GM23248 (cell line): ENCODE data around the gene FAM171A1. TPM values are rescaled to one million over a fixed set of nuclear protein-coding genes. Genes with fewer than 3 reads are reported as not detected.

Experiments
- DNase-seq: peaks from one replicate; pipeline ENCODE4 v3.0.0-alpha.2; 2015
- H2AFZ ChIP-seq: fragments of 200-600 bp; sonication (generic); 2 replicates; pipeline ENCODE4 v1.6.1; 2016; ENCODE audit warnings: antibody characterized with exemption
- H3F3A ChIP-seq: fragments of 200-600 bp; sonication (generic); 2 replicates; pipeline ENCODE4 v1.6.1; 2016; ENCODE audit warnings: mild to moderate bottlenecking, antibody characterized with exemption, mixed run types; ENCODE audit not compliant: insufficient read depth
- H3K27ac ChIP-seq: fragments of 200-600 bp; sonication (generic); 2 replicates; pipeline ENCODE4 v1.5.1; 2016; ENCODE audit warnings: mild to moderate bottlenecking
- H3K27me3 ChIP-seq: fragments of 200-600 bp; sonication (generic); replicated peaks from 2 replicates; pipeline ENCODE4 v1.6.1; 2016; ENCODE audit warnings: mild to moderate bottlenecking; ENCODE audit not compliant: insufficient read depth
- H3K36me3 ChIP-seq: fragments of 200-600 bp; sonication (generic); 2 replicates; pipeline ENCODE4 v1.6.1; 2016; ENCODE audit warnings: low read depth, mild to moderate bottlenecking
- H3K4me1 ChIP-seq: fragments of 200-600 bp; sonication (generic); 2 replicates; pipeline ENCODE4 v1.6.1; 2016; ENCODE audit warnings: mild to moderate bottlenecking; ENCODE audit not compliant: insufficient read depth
- H3K4me2 ChIP-seq: fragments of 200-600 bp; sonication (generic); one replicate; pipeline ENCODE4 v1.6.1; 2016; ENCODE audit warnings: mild to moderate bottlenecking; ENCODE audit not compliant: unreplicated experiment
- H3K4me3 ChIP-seq: fragments of 200-600 bp; sonication (generic); 2 replicates; pipeline ENCODE4 v1.5.1; 2016; ENCODE audit warnings: mild to moderate bottlenecking
- H3K79me2 ChIP-seq: fragments of 200-600 bp; sonication (generic); 2 replicates; pipeline ENCODE4 v1.6.1; 2016; ENCODE audit warnings: mild to moderate bottlenecking; ENCODE audit not compliant: insufficient read depth
- H3K9ac ChIP-seq: fragments of 200-600 bp; sonication (generic); 2 replicates; pipeline ENCODE4 v1.6.1; 2016; ENCODE audit warnings: mild to moderate bottlenecking
- H3K9me2 ChIP-seq: fragments of 200-600 bp; sonication (generic); 2 replicates; pipeline ENCODE4 v1.6.1; 2016; ENCODE audit warnings: mixed run types, mild to moderate bottlenecking, moderate library complexity; ENCODE audit not compliant: insufficient read depth
- H3K9me3 ChIP-seq: fragments of 200-600 bp; sonication (generic); one replicate; pipeline ENCODE4 v1.6.1; 2017; ENCODE audit warnings: low read depth
- H4K20me1 ChIP-seq: fragments of 200-600 bp; sonication (generic); 2 replicates; pipeline ENCODE4 v1.6.0; 2016; ENCODE audit not compliant: insufficient read depth
- EZH2 ChIP-seq: fragments of 200-600 bp; sonication (generic); IDR thresholded peaks from 2 replicates; pipeline ENCODE4 v1.6.1; 2018; ENCODE audit warnings: antibody characterized with exemption, mild to moderate bottlenecking; ENCODE audit not compliant: insufficient read depth, poor library complexity, severe bottlenecking
- EZH2phosphoT487 ChIP-seq: fragments of 200-600 bp; sonication (generic); IDR thresholded peaks from 2 replicates; pipeline ENCODE4 v1.6.1; 2018; ENCODE audit warnings: antibody characterized with exemption, moderate library complexity, mild to moderate bottlenecking, low read depth; ENCODE audit not compliant: insufficient read depth
- WGBS, 2 experiments: methylation state at CpG; one replicate each; pipeline ENCODE4 v1.1.6; 2015 to 2017; ENCODE audit warnings: low lambda C conversion rate in 2 of 2, low coverage in 1 of 2; ENCODE audit errors: missing lambda C conversion rate in 2 of 2; 5-methylcytosine and 5-hydroxymethylcytosine counted together
- in situ Hi-C: fragments of 300-500 bp; cut with MboI; formaldehyde crosslinking; loops from 2 replicates; pipeline ENCODE4 v1.15.0; 2020
- polyA plus RNA-seq: library from polyadenylated mRNA; unstranded; fragments of >200 nt; fragmentation: Nextera tagmentation; extraction: Ambion mirVana; gene quantifications from 2 replicates; pipeline ENCODE4 v1.2.1, GENCODE V29; 2016
- total RNA-seq: library from RNA; depleted of rRNA; stranded (reverse); fragments of >200 nt; shearing (Covaris generic); gene quantifications from 2 replicates; pipeline ENCODE4 v1.2.3, GENCODE V29; 2014

Gene FAM171A1
- total and polyA plus RNA-seq, 2 experiments from 2014 or later, result 11.2 to 25.2 TPM

DNA sequence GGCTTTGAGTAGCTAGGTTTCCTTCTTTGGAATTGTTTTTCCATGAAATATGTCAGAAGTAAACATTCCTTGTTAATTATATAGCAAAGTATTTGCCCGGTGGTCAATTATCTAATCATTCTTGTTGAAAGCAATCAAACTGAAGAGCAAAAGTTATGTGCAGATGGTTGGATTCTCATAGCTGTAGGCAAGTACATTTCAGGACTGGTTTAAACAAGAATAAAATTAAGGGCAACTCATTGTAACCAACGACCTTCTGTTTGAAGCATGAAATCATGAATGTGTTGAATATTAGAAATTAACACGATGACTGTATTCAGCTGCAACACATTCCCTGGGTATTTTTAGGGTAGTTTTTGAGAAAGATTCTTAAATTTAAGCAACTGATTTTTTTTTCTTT, 140.8 kb downstream of the FAM171A1 start:
- no peak overlapping the region for H3K4me2 ChIP-seq
- no peak for DNase-seq
- no peaks in the 10 kb centered on the region for H3K9me3 ChIP-seq
- no peaks in the 10 kb centered on the region for H3K27me3 ChIP-seq
- H3K27ac ChIP-seq, result no peak overlapping the region
- no peaks in the 10 kb centered on the region for H3K9me2 ChIP-seq
- WGBS, 2 experiments, result 7 to 10% methylated on average over 3 of the region's 3 CpGs
- no peak overlapping the region for H3K4me3 ChIP-seq
- no peaks in the 10 kb centered on the region; the same call in 1 of the 2 replicates for H3F3A ChIP-seq
- H3K4me1 ChIP-seq, result peaks cover 10% of the 10 kb centered on the region
- TF ChIP-seq EZH2phosphoT487 (no peak), EZH2 (no peak)
- peaks cover 6% of the 10 kb centered on the region; the same call in 1 of the 2 replicates for H3K79me2 ChIP-seq
- H3K9ac ChIP-seq, result no peak overlapping the region
- H4K20me1 ChIP-seq, result no peaks in the 10 kb centered on the region
- no peaks in the 10 kb centered on the region for H3K36me3 ChIP-seq
- no peak overlapping the region for H2AFZ ChIP-seq
- in situ Hi-C loops, result no loop called here

DNA sequence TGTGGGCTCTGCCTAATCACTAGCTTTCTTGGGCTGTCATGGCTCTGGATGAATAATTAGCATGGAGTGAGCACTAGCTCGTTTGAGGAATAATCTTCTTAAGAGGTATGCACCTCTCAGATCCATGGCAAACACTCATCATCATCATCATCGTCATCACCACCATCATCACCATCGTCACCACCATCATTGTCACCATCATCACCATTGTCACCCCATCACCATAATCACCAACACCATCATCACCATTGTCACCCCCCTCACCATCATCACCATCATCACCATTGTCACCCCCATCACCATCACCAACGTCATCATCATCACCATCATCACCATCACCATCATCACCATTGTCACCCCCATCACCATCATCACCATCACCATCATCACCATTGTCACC, 141.8 kb downstream of the FAM171A1 start:
- no peak for TF ChIP-seq EZH2
- no peak for TF ChIP-seq EZH2phosphoT487
- no peaks in the 10 kb centered on the region for H3K36me3 ChIP-seq
- H2AFZ ChIP-seq, result no peak overlapping the region
- H3K9me2 ChIP-seq, result no peaks in the 10 kb centered on the region
- H3K4me2 ChIP-seq, result no peak overlapping the region
- no peaks in the 10 kb centered on the region for H3K9me3 ChIP-seq
- H3K79me2 ChIP-seq, result peaks cover 6% of the 10 kb centered on the region; the same call in 1 of the 2 replicates
- H3K9ac ChIP-seq, result no peak overlapping the region
- no peak overlapping the region for H3K4me3 ChIP-seq
- peaks cover 10% of the 10 kb centered on the region for H3K4me1 ChIP-seq
- no peaks in the 10 kb centered on the region for H3K27me3 ChIP-seq
- no peaks in the 10 kb centered on the region for H4K20me1 ChIP-seq
- DNase-seq, result no peak
- WGBS, 2 experiments, result 87 to 90% methylated on average over 3 to 4 of the region's 4 CpGs
- H3K27ac ChIP-seq, result no peak overlapping the region
- in situ Hi-C loops, result no loop called here
- no peaks in the 10 kb centered on the region; the same call in 1 of the 2 replicates for H3F3A ChIP-seq

DNA sequence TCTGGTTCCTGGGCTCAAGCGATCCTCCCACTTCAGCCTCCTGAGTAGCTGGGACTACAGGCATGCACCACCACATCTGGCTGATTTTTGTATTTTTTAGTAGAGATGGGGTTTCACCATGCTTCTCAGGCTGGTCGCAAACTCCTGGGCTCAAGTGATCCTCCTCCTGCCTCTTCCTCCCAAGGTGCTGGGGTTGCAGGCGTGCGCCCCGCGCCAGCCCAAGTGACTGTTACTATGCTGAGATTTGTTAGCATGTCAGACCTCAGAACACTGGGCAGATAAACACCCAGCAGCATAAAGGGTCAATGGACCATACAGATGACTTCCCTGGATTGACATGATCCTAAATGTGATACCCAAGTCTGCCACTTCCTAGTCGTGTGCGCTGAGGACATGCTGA, 142.7 kb downstream of the FAM171A1 start:
- Histone ChIP-seq H3K9ac (no peak overlapping the region), H3K9me3 (no peaks in the 10 kb centered on the region), H4K20me1 (no peaks in the 10 kb centered on the region), H3F3A (no peaks in the 10 kb centered on the region; the same call in 1 of the 2 replicates), H3K79me2 (peaks cover 6% of the 10 kb centered on the region; the same call in 1 of the 2 replicates), H3K36me3 (no peaks in the 10 kb centered on the region), H3K4me3 (no peak overlapping the region), H2AFZ (no peak overlapping the region), H3K4me2 (no peak overlapping the region), H3K27ac (no peak overlapping the region), H3K27me3 (no peaks in the 10 kb centered on the region), H3K9me2 (no peaks in the 10 kb centered on the region), H3K4me1 (peaks cover 12% of the 10 kb centered on the region)
- no peak for DNase-seq
- WGBS, 2 experiments, result 97 to 99% methylated on average over 8 of the region's 8 CpGs
- TF ChIP-seq EZH2phosphoT487 (no peak), EZH2 (no peak)
- in situ Hi-C loops, result no loop called here

DNA sequence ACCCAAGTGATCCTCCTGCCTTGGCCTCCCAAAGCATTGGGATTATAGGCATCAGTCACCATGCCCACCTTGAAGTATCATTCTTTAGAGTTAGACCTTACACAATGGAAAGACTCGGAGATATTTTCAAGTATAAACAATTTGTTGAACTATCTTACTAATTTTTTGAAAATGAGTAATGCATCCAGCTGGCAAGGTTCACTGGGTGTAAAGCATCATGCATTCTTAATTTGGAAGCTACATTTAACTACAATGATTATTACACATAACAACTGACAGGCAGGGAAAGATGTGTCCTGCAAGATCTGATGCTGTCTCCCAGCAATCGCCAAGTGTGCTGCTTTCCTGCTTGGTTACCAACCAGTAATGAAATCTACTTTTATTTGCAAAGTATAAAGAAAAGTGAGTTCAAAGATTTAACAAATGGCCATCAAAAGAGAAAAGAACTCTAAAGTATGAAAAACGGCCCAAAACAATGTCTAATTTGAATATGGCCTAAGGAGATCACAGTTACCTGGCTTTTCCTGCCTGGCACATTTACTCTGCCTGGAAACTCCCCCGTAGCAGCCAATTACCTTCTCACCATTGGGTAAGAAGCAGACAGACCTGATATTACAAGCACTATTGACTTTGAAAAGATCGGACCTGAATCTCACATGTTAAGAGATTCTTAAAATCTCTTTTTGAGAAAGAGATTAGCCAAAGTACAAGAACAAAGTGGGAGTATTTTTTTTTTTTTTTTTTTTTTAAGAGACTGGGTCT, 143.3 kb downstream of the FAM171A1 start:
- H3K9me3 ChIP-seq, result no peaks in the 10 kb centered on the region
- no peak overlapping the region for H3K9ac ChIP-seq
- H4K20me1 ChIP-seq, result no peaks in the 10 kb centered on the region
- no peak for TF ChIP-seq EZH2phosphoT487
- TF ChIP-seq EZH2, result no peak
- no peak overlapping the region for H3K4me3 ChIP-seq
- no peaks in the 10 kb centered on the region; the same call in 1 of the 2 replicates for H3F3A ChIP-seq
- WGBS, 2 experiments, result 54 to 56% methylated on average over 5 of the region's 5 CpGs
- H3K79me2 ChIP-seq, result peaks cover 6% of the 10 kb centered on the region; the same call in 1 of the 2 replicates
- peak overlapping the region; percentile 21 for H3K4me2 ChIP-seq
- no peaks in the 10 kb centered on the region for H3K36me3 ChIP-seq
- no peaks in the 10 kb centered on the region for H3K27me3 ChIP-seq
- DNase-seq, result peak; percentile 79
- peaks cover 18% of the 10 kb centered on the region for H3K4me1 ChIP-seq
- H3K27ac ChIP-seq, result peak overlapping the region; percentile 18
- H2AFZ ChIP-seq, result no peak overlapping the region
- in situ Hi-C loops, result no loop called here
- H3K9me2 ChIP-seq, result no peaks in the 10 kb centered on the region
